Mammary epithelial cell (primary cell): ENCODE data around the gene TRAPPC5.

ENCODE experiments used
- CTCF ChIP-seq, 2 donors: IDR thresholded peaks in 1 of 2; conservative IDR thresholded peaks in 1 of 2; 2 replicates each; pipeline ENCODE4 v1.5.1; 2011 to 2012; ENCODE audit warnings: inconsistent platforms in 2 of 2, low read length in 2 of 2, mild to moderate bottlenecking in 2 of 2, control low read depth in 1 of 2, low read depth in 1 of 2; ENCODE audit not compliant: insufficient read depth in 1 of 2; ENCODE audit errors: extremely low read depth in 1 of 2
- EZH2 ChIP-seq: IDR thresholded peaks from 2 replicates; pipeline ENCODE4 v1.6.1; 2012; ENCODE audit warnings: low read length, inconsistent platforms, borderline replicate concordance

- TF ChIP-seq CTCF (conservative IDR thresholded peaks at IDR 0.05 in 1 of 2, IDR thresholded peaks at IDR 0.05 in 1 of 2; ENCODE audit: extremely low read depth in 1 of 2, insufficient read depth in 1 of 2, low read depth in 1 of 2, low read length in 2 of 2) (no peak), EZH2 (no peak)
Observed at GRCh38 chr19:7729831-7730285, 49.2 kb downstream of the TRAPPC5 start.
